Natural killer cell treated with Interleukin-12 subunit alpha and Interleukin-12 subunit beta and Interleukin-15 and Interleukin-18, amount 100 ng/mL, for 72 hours (primary cell): ENCODE data around the gene KNG1. TPM values are rescaled to one million over a fixed set of nuclear protein-coding genes. Genes with fewer than 3 reads are reported as not detected.

Experiments used
- ATAC-seq, 2 donors: fragments of 150-1000 bp; cut with Tn5 transposase in 1 of 2; sonication (Bioruptor Pico), chemical (Tn5 transposase) in 1 of 2; 2 replicates each; pipeline ENCODE4 v1.10.0; 2021
- DNase-seq: peaks from one replicate; pipeline ENCODE4 v3.0.0; 2022; ENCODE audit warnings: low spot score
- H3K27ac Mint-ChIP-seq, 2 donors: 1 replicate in 1 of 2; 2 replicates in 1 of 2; pipeline ENCODE4 v1.8.0; 2022; ENCODE audit warnings: mixed read lengths in 2 of 2, mild to moderate bottlenecking in 1 of 2, moderate library complexity in 1 of 2
- H3K27me3 Mint-ChIP-seq, 2 donors: 1 replicate in 1 of 2; 2 replicates in 1 of 2; pipeline ENCODE4 v1.8.0; 2022; ENCODE audit warnings: mixed read lengths in 2 of 2
- H3K36me3 Mint-ChIP-seq: one replicate; pipeline ENCODE4 v1.8.0; 2022; ENCODE audit warnings: mixed read lengths
- H3K4me1 Mint-ChIP-seq, 2 donors: 1 replicate in 1 of 2; 2 replicates in 1 of 2; pipeline ENCODE4 v1.8.0; 2022; ENCODE audit warnings: low read depth in 2 of 2, mixed read lengths in 2 of 2, mild to moderate bottlenecking in 1 of 2
- H3K4me3 Mint-ChIP-seq: one replicate; pipeline ENCODE4 v1.8.0; 2022; ENCODE audit warnings: mixed read lengths
- H3K9me3 Mint-ChIP-seq: 2 replicates; pipeline ENCODE4 v1.8.0; 2022; ENCODE audit warnings: mixed read lengths
- total RNA-seq, 2 donors: library from RNA; stranded (reverse); gene quantifications; one replicate each; pipeline ENCODE4 v1.2.3, GENCODE V29; 2022

The KNG1 gene
- total RNA-seq, 2 donors from 2014 or later = not detected

DNA sequence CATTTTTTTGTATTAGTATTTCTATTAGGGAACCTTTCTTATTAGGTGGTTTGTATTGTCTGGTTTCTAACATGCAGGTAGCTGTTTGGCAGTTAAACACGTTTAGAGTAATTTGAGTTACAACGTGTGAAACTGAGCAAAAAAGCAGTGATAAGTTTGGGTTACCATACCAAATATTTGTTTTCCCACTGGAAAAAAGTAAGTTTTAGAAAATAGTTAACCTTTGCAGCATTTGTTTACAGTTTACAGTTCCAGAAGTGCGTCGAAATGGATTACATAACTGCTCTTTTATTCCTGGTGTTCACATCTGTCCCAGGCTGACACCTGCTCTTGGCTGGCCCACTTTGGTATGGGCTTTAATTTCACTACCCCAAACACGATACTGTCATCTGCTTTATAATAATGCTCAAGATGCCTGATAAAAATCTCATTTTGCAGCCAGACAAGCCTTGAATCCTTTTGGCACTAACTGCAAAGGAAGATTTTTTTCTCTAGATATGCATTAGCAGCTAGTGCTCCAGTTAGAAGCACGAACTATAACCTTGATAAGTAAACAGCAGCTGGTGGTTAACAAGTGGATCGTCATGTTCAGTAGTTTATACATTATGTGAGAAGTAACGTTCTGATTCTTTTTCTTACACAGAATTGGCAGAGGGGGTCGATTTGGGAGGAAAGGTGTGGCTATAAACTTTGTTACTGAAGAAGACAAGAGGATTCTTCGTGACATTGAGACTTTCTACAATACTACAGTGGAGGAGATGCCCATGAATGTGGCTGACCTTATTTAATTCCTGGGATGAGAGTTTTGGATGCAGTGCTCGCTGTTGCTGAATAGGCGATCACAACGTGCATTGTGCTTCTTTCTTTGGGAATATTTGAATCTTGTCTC lies 71.6 kb downstream of the KNG1 start:
- H3K27ac Mint-ChIP-seq = peak overlapping the region; percentile 98
- ATAC-seq (no peak), DNase-seq (no peak)
- no peaks in the 10 kb centered on the region for H3K9me3 Mint-ChIP-seq
- H3K4me1 Mint-ChIP-seq = peaks cover 60 to 63% of the 10 kb centered on the region in 2 donors
- H3K36me3 Mint-ChIP-seq = peaks cover 66% of the 10 kb centered on the region
- H3K4me3 Mint-ChIP-seq = peak overlapping the region; percentile 98
- H3K27me3 Mint-ChIP-seq = no peaks in the 10 kb centered on the region

DNA sequence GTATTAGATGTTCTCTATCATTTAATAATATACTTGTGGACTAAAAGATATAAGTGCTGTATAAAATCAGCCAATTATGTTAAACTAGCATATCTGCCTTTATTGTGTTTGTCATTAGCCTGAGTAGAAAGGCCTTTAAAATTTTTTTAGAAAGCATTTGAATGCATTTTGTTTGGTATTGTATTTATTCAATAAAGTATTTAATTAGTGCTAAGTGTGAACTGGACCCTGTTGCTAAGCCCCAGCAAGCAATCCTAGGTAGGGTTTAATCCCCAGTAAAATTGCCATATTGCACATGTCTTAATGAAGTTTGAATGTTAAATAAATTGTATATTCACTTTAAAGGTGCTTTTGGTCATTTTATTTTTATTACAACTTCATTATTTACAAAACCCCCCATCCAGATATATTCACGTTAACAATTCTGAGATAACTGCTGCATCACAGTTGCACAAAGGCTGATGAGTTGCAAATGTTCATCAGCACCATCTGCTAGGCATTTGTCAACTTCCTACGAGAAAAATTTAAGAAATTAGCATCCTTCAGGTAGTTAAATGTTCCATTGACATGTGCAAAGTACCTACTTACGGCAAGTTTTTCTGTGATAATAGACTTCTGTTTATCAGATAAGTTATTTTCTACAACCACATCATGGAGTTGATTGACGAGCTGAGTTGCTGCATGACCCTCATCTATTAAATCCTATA lies 72.5 kb downstream of the KNG1 start:
- DNase-seq (no peak), ATAC-seq (no peak)
- Mint-ChIP-seq H3K9me3 (no peaks in the 10 kb centered on the region), H3K4me1 (peaks cover 51 to 55% of the 10 kb centered on the region in 2 donors), H3K36me3 (peaks cover 63% of the 10 kb centered on the region), H3K4me3 (peak overlapping the region; percentile 98), H3K27me3 (no peaks in the 10 kb centered on the region), H3K27ac (peak overlapping the region; percentile 98)

DNA sequence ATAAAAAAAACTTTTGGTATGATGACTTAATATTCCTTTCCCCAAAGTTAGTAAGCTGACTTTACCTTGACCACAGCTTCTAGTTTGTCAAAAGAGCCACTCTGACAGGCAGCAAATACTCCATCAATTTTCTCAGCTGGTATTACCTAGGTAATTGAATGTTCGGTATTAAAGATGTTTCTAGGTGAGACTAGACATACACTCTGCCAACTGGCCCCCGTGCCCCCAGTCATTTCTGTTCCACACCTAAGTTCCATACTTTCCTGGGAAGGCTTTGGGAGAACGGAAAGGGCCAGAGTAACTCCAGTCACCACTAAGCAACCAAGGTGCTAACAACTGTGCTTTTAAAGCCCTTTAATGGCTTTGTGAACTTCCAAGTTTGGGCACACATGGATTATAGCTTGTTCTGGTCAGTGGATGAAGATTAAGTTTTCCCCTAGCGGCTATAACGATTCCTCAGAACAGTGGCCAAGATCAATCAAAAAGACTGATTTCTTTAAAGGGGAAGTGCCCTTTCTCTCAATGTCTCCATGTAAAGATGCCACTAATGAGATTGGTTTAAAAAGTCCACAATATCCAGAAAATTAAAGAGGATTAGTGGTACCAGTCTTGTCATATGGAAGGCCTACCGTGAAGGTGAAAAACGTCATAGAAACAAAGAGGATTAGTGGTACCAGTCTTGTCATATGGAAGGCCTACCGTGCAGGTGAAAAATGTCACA lies 73.3 kb downstream of the KNG1 start:
- H3K4me3 Mint-ChIP-seq = no peak overlapping the region
- peak overlapping the region in 1 of 2 donors; percentile 98 for H3K27ac Mint-ChIP-seq
- H3K27me3 Mint-ChIP-seq = no peaks in the 10 kb centered on the region
- H3K9me3 Mint-ChIP-seq = no peaks in the 10 kb centered on the region
- ATAC-seq (peak; percentile 12 to 32), DNase-seq (no peak)
- peaks cover 44 to 48% of the 10 kb centered on the region in 2 donors for H3K4me1 Mint-ChIP-seq
- peaks cover 56% of the 10 kb centered on the region for H3K36me3 Mint-ChIP-seq

Other genes starting within 250 kb of the KNG1 start
- 1 to 10 TPM; 4.5 to 5.7 TPM for gene CRYGS, start 173.0 kb upstream of the KNG1 start, total RNA-seq
- 10 to 100 TPM; 16.3 to 21.8 TPM for gene TBCCD1, start 150.0 kb upstream of the KNG1 start, total RNA-seq
- 10 to 100 TPM; 84.2 to 99.6 TPM for gene DNAJB11, start 146.6 kb upstream of the KNG1 start, total RNA-seq
- gene AHSG, start 104.3 kb upstream of the KNG1 start, total RNA-seq = not detected
- not detected for gene FETUB, start 77.0 kb upstream of the KNG1 start, total RNA-seq
- not detected for gene HRG, start 51.3 kb upstream of the KNG1 start, total RNA-seq
- gene EIF4A2, start 66.2 kb downstream of the KNG1 start, total RNA-seq = 100 to 1,000 TPM; 399 to 539 TPM
- 100 to 1,000 TPM in 1 of 2 donors, 10 to 100 TPM in 1; 63.1 to 114 TPM for gene RFC4, start 89.1 kb downstream of the KNG1 start, total RNA-seq
- not detected for gene ADIPOQ, start 125.4 kb downstream of the KNG1 start, total RNA-seq
- gene ST6GAL1, start 213.2 kb downstream of the KNG1 start, total RNA-seq = 100 to 1,000 TPM; 179 to 304 TPM